HL-60 (cell line): ENCODE data around the gene RINL.

Experiments
- CTCF ChIP-seq: IDR thresholded peaks from one replicate; pipeline ENCODE4 v1.5.1; 2011; ENCODE audit warnings: low read length, control low read depth, inconsistent platforms; ENCODE audit not compliant: insufficient read depth
- TF ChIP-seq, protein P1 (sequence below): IDR thresholded peaks from 2 replicates; pipeline ENCODE4 v1.6.1; 2012; ENCODE audit warnings: low read depth; ENCODE audit not compliant: insufficient replicate concordance

DNA sequence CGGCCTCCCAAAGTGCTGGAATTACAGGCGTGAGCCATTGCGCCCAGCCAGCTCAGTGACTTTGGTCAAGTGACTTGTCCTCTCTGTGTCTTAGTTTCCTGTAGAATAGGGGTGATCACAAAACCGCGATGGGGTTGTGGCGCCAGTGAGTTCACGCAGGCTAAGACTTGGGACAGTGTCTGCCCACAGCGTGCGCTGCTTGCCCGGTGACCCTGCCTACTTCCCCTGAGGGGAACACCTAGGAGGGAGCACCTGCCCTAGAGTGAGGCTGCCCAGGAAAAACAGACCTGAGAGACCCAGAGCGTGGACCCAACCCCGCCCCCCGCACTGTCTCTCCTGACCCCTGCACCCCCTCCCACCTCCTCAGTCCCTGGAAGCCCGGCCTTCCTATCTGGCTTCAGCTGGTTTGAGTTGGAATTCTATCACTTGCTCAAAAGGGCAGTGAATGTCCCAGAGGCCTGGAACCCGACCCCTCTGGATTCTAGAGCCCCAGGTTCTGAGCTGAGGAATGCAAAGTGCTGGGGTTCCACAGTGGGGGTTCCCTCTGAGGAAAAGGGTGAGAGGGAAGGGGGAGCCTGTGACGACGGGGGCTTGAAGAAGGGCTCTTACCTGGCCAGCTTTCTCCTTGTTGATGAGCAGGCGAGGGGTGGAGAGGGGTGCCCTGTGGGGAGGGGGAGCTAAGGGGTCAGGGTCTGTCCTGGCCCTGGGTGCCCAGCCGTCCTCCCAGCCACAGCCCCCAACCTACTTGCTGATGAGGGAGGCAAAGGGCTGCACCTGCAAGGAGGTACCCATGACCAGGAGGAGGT is 2.2 kb upstream of the RINL start:
- no peak for TF ChIP-seq CTCF
- TF ChIP-seq, protein P1, sequence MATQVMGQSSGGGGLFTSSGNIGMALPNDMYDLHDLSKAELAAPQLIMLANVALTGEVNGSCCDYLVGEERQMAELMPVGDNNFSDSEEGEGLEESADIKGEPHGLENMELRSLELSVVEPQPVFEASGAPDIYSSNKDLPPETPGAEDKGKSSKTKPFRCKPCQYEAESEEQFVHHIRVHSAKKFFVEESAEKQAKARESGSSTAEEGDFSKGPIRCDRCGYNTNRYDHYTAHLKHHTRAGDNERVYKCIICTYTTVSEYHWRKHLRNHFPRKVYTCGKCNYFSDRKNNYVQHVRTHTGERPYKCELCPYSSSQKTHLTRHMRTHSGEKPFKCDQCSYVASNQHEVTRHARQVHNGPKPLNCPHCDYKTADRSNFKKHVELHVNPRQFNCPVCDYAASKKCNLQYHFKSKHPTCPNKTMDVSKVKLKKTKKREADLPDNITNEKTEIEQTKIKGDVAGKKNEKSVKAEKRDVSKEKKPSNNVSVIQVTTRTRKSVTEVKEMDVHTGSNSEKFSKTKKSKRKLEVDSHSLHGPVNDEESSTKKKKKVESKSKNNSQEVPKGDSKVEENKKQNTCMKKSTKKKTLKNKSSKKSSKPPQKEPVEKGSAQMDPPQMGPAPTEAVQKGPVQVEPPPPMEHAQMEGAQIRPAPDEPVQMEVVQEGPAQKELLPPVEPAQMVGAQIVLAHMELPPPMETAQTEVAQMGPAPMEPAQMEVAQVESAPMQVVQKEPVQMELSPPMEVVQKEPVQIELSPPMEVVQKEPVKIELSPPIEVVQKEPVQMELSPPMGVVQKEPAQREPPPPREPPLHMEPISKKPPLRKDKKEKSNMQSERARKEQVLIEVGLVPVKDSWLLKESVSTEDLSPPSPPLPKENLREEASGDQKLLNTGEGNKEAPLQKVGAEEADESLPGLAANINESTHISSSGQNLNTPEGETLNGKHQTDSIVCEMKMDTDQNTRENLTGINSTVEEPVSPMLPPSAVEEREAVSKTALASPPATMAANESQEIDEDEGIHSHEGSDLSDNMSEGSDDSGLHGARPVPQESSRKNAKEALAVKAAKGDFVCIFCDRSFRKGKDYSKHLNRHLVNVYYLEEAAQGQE: no peak
